CD4-positive, alpha-beta T cell treated with Interleukin-12 subunit alpha and Interleukin-12 subunit beta, for 1 hour (primary cell): ENCODE measurements around the gene ITPK1.

Experiments
- DNase-seq: peaks from one replicate; pipeline ENCODE4 v3.0.0-alpha.2; 2020

ITPK1 gene

DNA sequence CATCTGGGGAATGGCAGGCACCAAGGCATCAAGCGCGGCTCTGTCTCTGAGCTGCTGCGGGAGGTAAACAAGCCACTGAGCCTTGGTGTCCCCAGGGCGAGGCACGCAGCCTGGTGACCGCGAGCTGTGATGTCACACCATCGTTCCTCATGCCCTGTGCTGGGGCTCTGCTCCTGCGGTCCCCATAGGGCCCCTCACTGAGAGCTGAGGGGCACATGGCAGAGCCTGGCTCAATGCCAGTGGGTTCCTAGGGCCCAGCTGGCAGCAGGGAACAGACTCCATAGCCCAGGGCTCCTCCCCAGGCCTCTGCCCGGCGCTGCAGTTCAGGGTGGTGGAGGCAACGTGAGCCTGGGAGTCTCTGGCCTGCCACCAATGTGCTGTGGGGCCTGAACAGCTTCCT, 170.2 kb downstream of the ITPK1 start:
- no peak for DNase-seq

DNA sequence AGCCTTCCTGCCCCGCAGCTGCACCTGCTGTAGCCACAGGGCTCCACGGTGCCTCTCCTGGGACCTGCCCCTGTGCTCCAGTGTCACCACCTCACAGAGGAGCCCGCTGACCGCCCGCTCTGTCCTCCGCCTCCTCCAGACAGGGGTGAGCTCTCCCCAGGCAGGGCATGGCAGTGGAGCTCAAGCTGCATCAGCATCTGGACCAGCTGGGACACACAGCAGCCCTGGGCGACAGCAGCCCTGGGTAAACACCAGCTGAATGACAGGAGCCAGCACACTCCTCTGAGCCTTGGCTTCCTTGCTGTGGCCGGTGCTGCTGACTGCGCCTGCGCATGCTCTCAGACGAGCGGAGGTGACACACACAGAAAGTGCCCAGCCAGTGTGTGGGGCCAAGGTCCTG, 170.7 kb downstream of the ITPK1 start:
- no peak for DNase-seq

DNA sequence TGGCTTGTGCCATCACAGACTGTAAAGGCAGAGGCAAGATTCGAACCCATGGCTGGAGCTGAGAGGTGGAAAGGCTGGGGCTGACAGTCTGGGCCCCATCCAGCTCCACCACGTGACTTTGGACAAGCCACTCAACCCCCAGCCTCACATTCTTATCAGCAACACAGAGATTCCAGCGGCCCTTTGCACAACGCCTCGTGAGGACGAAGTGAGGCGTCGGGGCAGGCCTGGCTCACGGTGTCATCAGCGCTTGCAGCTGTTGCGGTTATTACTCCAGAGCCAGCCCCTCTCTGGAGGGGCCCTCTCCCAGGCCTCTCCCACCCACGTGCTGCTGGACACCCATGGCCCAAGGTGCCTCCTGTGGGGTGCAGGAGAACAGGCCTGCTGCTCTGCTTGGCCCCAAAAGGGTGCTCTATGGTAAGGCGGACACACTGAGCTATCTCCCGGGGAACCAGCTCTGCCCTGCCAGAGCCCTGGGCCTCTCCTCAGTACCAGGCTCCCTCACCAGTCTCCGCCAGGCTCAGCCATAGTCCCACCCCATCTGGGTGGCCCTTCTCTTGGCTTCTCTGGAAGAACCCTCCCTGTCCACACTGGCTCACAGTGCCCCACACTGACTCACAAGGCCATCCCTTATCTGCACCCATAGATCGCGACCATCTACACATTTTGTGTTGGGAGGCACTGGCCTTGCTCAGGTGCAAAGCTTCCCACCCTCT, 171.7 kb downstream of the ITPK1 start:
- no peak for DNase-seq

DNA sequence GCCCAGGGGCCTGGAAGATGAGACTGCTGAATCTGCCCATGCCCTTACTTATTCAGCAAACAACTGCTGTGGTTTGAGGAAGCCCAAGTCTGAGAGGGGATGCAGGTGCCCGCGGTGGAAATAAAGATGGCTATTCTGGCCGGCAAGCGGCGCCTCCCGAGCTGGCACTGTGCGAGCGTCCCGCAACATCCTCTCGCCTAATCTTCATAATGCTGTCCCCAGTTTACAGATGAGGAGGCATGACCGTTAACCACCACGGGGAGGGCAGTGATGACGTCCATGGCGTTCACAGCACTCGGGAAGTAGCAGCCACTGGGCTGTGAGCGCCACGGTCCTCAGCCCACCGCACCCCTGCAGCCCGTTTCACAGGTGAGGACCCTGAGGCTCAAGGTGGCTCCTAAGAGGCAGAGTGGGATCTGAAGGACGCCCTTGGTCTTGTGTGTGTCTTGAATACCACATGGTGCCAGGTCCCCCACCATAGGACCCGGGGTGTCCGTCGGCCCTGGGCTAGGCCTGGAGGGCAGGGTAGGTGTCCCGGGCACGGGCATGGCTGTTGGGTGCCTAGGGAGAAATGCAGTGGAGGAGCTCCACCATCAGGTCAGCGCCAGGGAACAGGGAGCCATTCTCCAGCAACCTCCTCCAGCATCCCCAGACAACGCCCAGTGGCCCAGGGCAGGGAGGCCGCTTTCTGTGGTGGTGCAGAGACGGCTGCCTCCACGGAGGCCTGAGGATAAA, 172.6 kb downstream of the ITPK1 start:
- DNase-seq: no peak

DNA sequence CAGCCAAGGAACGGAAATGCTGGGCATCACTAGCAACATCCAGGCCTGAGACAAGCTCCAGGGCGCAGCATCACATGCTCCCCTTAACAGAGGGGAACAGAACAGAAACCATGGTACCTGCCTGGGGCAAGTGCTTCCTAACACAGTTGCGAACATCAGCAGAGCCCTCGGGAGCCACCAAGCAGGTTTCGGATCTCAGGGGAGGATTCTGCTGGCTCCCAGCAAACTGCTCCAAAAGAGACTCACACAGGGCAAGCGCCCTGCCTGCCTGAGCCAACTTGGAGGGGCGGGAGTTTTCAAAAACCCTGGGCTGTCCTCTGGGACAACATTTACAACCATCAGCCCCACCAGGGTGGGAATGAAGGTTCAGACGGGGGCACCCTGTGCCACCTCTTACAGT, 173.1 kb downstream of the ITPK1 start:
- no peak for DNase-seq

DNA sequence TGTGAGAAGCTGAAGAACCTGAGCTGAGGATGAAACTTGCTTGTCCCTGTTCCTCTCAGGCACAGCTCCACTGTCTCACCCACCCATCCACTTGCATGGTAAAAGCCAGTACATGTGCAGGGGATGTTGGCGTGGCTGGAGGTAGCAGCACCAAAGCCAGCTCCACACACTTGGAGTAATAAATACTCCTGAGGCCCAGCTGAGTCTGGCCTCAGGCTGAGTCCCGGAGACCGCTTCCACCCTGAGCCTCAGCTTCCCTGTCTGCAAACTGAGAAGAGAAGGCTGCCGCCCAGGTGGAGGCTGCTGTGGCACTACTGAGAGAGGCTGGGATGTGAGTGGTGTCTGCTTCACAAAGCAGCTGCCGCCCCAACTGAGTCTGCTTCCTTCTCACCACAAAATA, 173.6 kb downstream of the ITPK1 start:
- no peak for DNase-seq

DNA sequence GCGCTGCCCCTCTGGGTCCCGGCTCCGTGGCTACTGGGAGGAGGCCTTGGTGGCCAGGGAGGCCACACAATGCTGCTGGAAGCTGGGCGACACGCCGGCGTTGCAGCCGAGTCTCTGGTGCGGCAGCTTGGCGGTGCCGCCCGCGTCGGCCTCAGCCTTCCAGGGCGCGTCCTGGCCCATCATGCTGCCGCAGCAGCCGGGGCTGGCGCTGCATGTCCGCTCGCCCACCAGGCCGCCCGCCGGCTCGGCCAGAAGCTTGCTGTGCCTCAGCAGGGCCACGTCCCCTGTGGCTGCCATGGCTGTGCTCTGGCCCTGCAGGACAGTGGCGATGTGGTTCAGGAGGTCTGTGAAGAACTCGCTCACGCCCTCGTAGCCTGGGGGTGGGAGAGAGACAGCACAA, 174.2 kb downstream of the ITPK1 start:
- DNase-seq: no peak

DNA sequence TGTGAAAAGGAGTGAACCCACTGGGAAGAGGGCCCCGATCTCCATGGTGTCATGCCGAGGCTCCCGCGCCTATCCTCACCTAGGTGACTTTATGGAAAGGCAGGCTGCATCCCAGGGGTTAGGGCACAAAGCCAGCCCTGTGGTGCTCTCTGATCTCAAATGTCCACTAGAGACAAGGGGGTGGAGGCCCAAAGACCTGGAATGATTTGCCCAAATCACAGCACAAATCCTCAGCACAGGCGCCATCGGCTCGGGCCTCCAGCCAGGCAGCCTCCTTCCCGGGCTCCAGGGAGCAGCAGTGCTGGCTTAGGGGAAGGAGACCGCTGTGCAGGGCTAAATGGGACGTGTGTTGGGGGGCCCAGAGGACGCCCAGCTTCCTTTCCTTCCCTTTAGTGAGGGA, 175.2 kb downstream of the ITPK1 start:
- DNase-seq: no peak

DNA sequence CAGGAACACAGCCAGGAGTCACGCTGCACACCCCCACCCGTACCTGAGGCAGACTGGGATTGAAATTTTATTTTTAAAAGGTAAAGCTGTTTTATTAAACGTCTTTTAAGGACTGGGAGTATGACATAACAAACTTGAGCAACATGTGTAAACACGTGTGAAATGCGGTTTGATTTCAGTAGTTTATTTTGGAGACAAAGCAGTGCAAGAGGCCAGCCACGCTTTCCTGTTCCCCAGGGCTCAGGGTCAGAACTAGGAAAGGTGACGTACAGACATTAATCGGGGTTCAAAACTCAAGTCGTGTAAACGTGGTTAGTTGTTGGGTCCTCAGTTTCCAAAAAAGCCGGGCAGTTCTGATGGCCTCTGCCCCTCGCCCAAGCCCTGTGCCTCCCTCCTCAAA, 176.0 kb downstream of the ITPK1 start:
- DNase-seq: no peak

DNA sequence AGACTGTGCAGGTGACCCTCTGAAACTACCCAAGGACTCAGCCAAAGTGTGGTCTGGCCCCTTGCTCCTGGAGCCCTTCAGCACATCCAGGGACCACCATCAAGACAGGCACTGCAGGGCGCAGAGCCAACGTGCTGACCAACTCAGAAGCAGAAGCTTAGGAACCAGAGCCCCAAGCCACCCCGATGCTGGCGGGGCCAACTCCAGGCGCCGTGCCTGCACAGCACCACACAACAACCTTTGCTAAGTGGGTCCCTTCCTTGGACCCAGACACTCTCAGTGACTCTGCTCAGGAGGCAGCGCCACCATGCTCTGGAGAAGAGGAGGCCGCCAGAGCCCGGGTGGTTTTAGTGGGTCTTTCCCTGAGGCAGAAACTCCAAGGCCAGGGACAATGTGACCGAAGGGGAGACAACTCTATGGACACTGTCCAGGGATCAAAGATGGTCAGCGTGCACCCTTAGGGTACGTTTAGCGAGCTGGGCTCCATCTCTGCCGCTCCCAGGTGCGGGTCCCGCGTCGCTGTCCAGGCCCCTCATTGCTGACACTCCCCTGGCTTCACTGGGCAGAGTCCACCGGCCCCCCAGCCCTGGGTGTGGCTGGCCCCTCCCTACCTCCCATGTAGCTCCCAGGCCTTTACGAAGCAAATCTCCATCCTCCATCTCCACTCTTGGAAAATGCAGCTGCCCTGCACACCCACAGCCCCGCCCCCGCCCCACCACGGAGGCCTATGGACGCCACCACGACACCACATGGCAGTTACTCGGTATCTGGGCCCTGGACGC, 176.6 kb downstream of the ITPK1 start:
- DNase-seq: no peak

DNA sequence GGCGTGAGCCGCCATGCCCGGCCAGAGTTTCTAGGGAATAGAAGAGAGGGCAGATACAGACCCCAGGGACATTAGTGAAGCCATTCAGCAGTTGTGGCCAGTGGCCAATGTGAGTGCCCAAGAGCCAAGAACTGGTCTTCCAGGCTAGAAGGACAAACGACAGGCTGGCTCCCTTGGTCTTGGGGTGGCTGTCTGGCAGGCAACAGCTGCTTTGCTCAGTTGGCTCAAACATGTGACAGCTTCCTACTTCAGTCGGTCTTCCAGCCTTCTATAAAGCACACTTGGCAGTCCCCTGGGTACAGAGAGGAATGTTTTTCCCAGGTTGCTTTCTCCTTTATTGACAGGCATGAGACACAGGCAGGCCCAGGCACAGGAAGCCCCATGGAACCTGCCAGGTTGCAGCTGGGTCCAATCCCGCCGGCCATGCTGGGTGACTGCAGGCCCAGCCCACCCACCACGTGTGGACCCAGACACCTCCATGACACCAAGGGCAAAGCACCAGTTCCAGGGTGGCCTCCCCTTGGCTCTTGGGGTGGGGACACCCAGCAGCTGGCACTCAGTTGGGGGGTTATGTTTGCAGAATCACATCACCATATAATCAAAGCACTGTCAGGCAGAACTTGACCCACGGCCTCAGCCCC, 177.4 kb downstream of the ITPK1 start:
- DNase-seq: no peak

DNA sequence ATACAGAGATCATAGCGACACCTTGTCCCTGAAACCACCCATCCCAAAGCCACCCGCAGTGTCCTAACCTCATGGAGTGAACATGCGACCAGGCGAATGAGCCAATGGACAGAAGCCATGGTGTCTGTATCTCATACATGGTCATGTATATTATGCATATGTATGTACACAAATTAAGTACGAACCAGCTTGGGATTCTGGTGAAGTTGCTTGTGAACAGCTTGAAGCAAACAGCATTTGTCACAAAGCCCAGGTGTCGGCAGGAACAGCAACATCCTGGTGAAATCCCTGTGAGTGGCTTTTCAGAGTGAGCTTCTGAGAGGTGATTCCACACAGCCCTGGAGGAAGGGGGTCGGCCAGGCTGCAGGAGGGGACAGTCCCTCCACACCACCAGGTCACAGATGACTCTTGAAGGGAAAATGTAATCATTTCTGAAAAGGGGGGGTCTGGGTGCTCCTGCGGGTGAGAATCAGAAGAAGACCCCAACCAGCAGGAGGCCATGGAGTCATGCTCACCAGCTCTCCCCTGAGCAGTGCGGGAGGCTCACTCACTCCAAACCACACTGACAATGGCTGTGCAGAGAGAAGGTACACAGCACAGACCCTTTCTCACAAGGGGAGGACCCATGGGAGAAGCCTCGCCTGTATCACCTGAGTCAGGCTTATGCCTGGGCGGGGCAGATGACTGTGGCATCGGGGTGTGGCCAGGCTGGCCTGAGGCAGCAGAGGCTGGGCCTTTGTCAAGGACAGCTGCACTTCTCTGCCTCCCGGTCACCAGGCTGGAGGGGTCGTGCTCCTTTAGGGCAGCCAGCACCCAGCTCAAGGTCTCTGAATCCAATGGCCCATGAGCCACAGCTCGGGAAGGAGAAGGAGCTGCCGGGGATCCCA, 178.4 kb downstream of the ITPK1 start:
- DNase-seq: no peak

DNA sequence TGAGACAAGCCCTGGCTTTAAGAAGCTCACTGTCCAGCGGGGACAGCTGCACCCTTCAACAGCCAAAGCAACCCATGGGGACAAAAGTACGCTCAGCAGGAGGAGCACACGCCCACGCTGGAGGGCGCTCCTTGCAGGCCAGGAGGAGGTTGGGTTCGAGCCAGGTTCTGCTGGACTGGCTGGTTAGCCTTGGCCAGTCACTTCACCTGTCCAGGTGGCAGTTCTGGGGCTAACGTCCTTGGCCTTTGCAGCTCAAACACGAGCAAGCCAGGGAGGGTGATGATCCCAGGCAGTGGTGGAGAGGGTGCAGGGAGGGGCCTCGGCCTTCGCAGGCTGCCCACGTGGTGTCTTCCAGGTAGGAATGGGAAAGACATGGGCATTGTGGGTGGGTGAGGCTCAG, 179.6 kb downstream of the ITPK1 start:
- no peak for DNase-seq

DNA sequence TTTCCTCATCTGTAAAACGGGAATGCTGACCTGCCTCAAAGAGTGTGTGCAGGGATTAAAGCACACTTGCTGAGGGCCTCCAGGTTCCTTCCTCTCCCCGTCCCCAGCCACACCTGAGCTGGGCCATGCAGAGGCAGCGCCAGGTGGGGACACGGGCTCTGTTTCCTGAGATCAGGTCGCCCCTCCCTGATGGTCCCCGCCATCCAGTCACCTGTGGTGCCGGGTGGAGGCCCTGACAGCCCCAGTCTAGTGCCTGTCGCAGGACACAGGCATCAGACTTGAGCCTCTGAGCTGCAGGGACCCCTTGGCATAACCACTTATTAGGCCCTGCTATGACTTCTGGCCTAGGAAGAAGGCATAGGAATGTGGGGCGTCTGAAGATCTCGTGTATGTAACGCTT, 180.3 kb downstream of the ITPK1 start:
- DNase-seq: no peak

DNA sequence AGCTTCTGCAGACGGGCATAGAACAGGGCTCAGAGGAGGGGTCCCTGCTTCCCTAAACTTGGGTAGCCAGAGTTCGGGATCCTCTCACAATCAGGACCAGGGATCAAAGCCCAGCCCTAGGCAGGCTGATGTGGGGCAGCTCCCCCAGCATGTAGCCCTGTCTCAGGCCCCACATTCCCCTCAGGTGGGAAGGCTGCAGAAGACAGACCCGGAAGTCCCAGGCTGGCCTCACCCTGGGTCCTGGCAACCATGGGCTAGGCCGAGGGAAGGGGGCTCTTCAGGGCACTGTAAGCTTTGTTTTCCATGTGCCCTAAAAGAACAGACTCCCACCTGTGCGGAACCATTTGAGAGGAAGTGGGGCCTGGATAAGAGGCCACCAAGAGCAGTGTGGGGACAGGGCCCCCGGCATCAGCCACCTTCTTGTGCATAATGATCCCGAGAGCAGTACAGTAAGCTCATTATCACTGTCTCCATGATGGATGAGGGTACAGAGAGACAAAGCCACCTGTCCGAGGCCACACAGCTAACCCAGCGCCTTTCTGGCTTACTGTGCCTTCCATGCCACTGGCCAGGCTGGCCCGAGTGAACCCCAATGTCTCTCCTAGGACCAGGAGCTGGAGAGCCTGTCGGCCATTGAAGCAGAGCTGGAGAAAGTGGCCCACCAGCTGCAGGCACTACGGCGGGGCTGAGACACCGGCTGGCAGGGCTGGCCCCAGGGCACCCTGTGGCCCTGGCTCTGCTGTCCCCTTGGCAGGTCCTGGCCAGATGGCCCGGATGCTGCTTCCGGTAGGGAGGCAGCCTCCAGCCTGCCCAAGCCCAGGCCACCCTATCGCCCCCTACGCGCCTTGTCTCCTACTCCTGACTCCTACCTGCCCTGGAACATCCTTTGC, 181.3 kb downstream of the ITPK1 start:
- no peak for DNase-seq

DNA sequence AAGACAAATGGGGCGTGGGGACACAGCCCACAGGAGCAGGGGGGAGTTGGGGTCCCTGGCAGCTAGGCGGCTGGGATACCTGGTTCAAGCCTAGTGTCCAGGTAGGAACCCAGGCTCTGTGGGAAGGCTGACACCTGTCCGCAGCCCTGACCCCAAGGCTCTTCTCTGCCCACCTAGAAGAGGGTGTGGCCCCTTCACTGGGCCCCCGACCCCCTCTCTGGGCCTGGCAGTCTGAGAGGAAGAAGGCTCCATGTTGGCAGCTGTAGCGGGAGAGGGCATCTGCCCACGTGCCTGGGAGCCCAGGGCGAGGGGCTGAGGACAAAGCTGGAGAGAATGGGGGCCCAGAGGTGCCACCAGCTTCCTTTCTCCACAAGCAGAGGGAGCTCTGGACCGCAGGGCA, 182.2 kb downstream of the ITPK1 start:
- DNase-seq: no peak

DNA sequence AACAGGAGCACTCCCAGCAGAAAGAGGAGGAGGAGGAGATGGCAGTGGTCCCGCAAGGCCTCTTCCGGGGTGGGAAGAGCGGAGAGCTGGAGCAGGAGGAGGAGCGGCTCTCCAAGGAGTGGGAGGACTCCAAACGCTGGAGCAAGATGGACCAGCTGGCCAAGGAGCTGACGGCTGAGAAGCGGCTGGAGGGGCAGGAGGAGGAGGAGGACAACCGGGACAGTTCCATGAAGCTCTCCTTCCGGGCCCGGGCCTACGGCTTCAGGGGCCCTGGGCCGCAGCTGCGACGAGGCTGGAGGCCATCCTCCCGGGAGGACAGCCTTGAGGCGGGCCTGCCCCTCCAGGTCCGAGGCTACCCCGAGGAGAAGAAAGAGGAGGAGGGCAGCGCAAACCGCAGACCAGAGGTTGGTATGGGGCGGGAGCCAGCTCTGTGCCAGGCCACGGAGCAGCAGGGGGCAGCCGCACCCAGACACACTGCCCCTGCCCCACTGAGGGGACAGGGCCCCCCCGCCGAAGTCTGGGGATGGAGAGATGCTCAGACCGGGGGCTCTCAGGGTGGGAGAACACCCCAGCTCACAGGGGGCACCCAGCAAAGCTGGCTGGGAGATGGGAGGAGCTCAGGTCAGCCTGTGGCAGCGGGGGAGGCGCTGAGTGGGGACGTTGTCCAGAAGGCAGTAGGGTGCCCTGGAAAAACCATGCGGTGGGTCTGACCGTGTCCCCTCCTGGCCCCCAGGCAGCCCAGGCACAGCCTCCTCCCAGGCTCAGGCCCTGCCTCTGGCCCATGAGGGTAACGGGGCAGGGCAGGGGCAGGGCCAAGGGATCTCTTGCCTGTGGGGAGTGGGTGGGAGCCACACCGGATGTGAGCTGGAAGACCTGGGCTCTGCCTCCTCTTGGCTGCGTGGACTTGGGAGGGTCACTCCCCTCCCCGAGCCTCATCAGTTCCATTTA, 183.0 kb downstream of the ITPK1 start:
- DNase-seq: no peak

DNA sequence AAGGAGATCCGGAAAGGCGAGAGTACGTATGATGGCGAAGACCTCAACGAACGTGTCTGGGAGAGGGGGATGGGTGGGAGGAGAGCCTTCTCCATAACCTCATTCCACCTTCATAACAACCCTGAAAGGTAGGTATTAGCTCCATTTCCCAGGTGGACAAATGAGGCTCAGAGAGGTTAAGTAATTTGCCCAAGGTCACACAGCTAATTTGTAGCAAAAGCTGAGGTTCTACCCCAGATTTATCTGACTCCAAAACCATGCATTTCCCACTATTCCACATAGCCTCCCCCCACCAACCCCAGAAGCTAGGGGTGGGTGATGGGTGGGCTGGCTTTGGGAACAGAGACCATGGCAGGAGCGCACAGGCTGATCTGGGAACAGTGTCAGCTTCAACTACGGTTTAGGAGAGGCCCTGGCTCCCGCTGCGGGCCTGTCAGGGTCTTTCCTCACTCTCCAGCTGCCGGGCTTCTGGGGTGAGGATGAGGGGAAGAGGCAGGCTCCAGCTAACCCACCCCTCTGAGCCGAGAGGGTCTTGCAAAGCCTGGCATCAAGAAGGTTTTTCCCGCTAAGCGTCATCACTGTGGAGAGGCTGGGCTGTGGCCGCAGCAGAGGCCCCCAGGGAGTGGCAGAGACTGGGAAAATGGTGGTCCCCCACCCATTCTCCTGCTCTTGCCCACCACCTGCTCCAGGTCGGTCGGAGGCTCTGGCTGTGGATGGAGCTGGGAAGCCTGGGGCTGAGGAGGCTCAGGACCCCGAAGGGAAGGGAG, 183.9 kb downstream of the ITPK1 start:
- no peak for DNase-seq
